Activated CD8-positive, alpha-beta memory T cell treated with anti-CD3 and anti-CD28 coated beads for 36 hours (primary cell): ENCODE results near the gene PLSCR5. TPM values are rescaled to one million over a fixed set of nuclear protein-coding genes. Genes with fewer than 3 reads are reported as not detected.

ENCODE experiments used
- CTCF ChIA-PET: fragments of 350-600 bp; sonication (Branson Sonifier 250); formaldehyde crosslinking; loops from one replicate; lab custom pipeline; 2021; ENCODE audit warnings: antibody characterized with exemption; lab: Charles Lee
- POLR2A ChIA-PET: fragments of 350-600 bp; sonication (Branson Sonifier 250); formaldehyde crosslinking; loops from one replicate; lab custom pipeline; 2021; ENCODE audit warnings: antibody characterized with exemption; lab: Charles Lee
- total RNA-seq, 2 experiments: library from RNA; stranded (reverse); gene quantifications; one replicate each; pipeline ENCODE4 v1.2.3, GENCODE V29; 2021

Gene PLSCR5
- total RNA-seq, 2 experiments from 2014 or later: not detected

DNA sequence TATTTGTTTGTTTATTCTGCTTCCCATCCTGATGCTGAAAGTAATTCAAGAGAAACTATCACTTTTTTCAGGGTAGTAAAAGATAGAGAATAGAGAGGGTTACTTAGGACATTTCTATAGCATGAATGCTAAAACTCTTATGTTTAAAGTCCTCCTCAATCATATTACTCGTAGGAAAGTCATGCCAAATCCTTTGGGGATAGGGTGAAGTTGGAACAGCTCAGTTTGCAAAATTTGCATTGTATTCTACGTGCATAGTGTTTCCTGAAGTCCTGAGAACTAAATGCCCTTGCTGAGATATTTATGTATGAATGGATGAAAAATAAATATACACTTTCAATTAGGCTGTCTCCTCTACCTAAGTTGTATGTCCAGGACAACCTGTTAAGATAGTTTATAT is 14.6 kb downstream of the PLSCR5 start:
- CTCF ChIA-PET: no interaction called here
- POLR2A ChIA-PET: no interaction called here

DNA sequence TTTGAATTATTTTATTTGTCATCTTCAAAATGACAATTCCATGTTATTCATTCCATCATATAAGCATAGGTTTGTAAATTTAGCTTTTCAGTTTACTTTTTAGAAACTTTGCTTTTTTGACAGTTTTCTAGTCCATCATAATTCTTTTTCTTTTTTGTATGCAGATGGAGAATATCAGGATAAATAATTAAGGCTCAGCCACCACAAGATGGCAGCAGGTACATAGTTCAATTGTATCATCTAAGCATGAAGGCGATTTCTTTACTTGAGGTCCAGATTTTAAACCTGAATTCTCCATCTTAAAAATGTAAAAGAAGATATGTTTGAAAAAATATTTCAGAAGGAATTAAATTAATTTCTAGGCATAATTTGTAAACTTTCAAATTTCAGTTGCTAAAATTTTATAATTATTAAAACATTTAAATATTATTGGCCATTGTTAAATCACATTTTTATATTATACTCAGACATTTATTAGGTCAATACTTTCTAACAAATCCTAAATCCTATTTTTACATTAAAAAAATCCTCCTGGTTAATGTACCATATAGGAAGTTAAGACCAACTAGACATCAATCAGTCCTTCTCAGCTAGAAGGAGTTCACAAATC is 15.1 kb downstream of the PLSCR5 start:
- ChIA-PET POLR2A (no interaction called here), CTCF (no interaction called here)

DNA sequence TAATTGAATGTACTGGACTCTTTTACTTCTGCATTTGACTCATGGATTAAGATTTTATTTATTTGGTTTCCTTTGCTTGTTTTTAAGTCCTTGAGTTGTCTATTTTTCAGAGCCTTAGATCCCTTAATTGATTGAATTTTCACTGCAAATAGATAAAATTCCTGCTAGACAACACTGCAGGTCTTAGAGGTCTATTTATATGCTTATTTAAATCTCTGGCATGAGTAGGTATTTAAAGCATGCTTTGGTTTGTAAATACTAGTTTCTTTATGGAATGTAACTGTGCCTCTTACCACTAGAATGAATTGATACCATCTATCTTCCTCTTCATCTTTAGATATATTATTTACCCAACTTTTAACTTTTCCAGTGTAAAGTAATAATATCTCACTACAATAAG is 20.0 kb downstream of the PLSCR5 start:
- POLR2A ChIA-PET: no interaction called here
- CTCF ChIA-PET: no interaction called here

DNA sequence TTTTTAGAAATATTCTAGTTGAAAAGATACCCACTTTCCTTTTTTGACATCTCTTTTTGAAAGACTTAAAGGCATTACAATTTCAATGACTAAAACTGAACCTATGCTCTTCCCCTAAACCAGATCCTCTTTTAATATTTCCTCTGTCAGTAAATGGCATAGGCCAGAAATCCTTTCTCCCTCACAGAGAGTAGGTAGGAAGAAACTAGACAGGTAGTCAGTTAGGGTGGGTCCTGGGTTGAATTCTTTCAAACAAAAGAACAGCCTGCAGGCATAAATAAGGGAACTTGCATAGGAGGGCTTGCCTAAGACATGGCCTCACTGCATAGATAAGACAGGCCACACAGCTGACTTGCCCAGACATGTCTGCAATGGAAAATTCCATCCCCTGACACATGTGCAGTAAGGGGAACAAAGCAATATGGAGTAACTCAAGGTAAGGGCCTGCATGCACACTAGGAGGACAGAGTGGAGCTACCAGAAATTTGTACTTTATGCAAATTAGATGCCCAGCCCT is 23.1 kb downstream of the PLSCR5 start:
- CTCF ChIA-PET: no interaction called here
- POLR2A ChIA-PET: no interaction called here

DNA sequence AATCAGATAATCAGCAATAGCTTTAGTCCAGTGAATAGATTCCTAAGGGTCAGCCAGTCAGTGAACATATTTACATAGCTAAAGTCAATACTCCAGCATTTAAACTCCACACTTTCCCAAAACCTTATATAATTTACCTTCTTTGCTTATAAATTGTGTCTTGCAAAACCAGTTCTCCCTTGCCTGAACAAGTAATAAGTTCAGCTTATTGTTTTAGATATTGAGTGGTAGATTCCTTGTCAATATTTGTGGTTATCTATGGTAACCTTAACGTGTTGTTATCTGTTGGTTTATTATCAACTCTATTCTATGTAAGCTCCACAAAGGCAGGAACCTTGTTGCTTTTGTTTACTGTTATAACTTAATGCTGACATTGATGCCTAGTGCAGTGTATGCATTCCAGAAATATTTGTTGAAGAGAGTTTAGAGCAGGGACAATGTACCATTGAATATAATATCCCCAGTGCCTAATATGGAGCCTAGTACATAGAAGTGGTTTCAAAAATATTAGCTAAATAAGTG is 24.0 kb downstream of the PLSCR5 start:
- ChIA-PET CTCF (no interaction called here), POLR2A (no interaction called here)

DNA sequence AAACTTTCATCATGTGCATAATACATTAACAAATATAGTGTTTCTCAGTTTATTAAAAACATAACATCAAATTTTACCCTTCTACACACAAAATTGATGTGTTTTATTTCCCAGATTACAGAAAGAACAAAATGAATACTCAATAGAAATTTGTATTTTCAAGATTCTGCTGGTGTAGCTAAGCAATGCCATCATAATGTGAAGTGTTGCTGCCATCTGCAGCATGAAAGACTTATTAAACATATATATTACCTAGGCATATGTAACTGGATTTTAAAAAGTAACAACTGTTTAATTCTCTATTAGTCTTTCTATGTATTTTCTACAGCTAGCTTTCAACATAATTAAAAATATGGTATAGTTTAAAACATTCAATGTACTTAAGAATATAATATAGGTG is 27.5 kb downstream of the PLSCR5 start:
- POLR2A ChIA-PET: no interaction called here
- CTCF ChIA-PET: interaction anchor here (0.6 kb wide), 1 partner anchor 365 kb away, joined by 3 read pairs; no protein-coding TSS in a partner anchor

DNA sequence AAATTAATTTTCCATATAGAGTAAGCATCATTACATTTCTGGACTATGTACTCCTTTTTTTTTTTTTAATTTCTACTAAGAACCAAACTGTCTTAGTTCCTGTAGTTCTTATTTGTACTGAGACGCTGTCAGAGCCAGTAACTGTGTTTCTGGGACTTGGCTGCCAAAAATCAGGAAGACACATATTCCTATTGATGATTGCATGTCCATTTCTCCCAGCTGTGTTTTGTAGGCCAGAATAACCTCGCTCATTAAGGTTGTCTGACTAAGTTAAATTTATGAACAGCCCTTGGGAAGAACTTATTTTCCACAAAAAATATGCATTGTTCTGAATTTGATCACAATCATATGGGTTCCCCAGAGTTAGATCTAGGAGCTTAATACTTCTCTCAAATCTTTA is 29.5 kb downstream of the PLSCR5 start:
- ChIA-PET CTCF (no interaction called here), POLR2A (no interaction called here)

DNA sequence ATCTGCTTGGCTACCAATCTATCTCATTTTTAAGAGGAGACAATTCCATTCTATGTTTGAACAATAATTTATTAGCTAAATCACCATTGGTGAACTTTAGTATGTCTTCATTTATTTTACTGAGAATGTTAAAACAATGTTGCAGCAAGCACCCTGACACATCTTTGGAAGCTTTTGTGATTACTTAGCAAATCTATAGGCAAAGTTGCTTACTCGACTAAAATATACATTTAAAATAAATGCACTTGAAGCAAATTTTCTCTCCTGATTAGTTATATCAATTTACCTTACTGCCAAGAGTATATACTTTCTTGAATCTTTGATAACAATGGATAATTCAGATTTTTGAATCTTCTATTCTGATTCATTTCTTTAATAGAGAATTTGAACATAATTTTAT is 31.0 kb downstream of the PLSCR5 start:
- CTCF ChIA-PET: no interaction called here
- POLR2A ChIA-PET: no interaction called here

DNA sequence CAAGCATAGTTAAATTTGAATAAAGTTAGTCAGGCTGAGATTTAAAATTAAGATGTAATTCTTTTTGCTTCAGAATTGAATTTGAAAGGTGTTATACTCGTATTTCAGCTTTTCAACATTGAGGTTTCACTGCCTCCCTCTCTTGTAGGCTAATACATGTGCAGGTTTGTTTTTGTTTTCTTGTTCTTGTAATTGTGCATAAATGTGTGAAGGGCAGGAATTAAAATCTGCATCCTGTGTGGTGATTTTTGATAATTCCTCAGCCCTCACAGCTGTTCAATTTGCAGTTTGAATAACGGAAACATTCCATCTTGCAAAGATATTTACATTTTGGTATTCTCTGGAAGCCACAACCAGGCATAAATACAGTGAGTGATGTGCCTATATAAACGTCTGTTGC is 35.8 kb downstream of the PLSCR5 start:
- POLR2A ChIA-PET: no interaction called here
- CTCF ChIA-PET: interaction anchor here (0.6 kb wide), 1 partner anchor 175 kb away, joined by 3 read pairs; no protein-coding TSS in a partner anchor

DNA sequence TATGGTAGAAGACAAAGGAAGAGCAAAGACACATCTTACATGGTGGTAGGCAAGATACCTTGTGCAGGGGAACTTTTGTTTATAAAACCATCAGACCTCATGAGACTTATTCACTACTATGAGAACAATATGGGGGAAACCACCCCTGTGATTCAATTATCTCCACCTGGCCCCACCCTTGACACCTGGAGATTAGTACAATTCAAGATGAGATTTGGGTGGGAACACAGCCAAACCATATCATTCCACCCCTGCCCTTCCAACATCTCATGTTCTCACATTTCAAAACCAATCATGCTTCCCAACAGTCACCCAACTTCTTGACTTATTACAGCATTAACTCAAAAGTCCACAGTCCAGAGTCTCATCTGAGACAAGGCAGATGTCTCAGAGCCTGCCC is 39.0 kb downstream of the PLSCR5 start:
- POLR2A ChIA-PET: no interaction called here
- CTCF ChIA-PET: no interaction called here

DNA sequence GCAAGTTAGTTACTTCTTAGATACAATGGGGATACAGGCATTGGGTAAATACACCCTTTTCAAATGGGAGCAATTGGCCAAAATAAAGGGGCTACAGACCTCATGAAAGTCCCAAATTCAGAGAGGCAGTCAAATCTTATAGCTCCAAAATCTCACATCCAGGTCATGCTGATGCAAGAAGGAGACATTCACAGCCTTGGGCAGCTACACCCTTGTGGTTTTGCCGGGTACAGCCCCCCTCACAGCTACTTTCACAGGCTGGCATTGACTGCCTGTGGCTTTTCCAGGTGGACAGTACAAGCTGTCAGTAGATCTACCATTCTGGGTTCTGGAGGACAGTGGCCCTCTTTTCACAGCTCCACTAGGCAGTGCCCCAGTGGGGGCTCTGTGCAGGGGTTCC is 43.3 kb downstream of the PLSCR5 start:
- ChIA-PET POLR2A (no interaction called here), CTCF (no interaction called here)

DNA sequence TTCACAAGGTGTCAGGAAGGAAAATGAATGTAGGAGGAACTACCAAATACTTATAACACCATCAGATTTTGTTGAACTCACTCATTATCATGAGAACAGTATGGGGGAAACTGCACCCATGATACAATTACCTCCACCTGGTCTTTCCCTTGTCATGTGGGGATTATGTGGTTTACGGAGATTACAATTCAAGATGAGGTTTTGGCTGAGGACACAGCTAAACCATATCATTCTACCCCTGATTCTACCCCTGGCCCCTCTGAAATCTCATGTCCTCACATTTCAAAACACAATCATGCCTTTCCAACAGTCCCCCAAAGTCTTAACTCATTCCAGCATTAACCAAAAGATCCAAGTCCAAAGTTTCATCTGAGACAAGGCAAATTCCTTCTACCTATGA is 43.7 kb downstream of the PLSCR5 start:
- ChIA-PET POLR2A (no interaction called here), CTCF (no interaction called here)

DNA sequence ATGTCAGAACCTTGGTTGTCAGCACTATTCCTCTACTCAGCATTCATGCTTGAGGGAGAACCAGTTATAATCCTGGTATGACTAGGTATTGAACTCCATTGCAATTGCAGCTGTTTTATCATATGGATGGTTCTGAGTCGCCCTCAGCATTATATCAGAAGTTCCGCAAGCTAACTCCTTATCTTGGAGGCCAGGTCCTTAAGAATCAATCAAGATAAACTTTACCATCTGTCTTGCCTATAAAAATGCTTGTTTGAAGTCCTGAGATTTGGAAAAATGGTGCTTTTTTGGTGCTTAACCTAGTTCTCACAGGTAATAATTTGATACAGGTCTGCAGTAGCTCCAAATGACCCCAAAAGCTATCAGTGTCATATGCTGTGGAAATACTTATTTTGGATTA is 44.5 kb downstream of the PLSCR5 start:
- ChIA-PET CTCF (no interaction called here), POLR2A (no interaction called here)

DNA sequence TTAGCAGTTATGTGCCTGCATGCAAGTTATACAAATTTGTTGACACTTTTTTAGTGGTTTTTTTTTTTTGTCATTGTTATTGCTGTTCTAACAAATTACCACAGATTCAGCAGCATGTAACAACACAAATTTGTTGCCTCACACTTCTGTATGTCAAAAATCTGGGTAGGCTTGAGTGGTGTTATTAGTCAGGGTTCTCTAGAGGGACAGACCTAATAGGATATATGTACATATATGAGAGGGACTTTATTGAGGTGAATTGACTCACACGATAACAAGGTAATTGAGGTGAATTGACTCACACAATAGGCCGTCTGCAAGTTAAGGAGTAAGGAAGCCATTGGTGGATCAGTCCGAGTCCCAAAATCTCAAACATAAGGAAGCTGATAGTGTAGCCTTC is 45.8 kb downstream of the PLSCR5 start:
- CTCF ChIA-PET: no interaction called here
- POLR2A ChIA-PET: no interaction called here

DNA sequence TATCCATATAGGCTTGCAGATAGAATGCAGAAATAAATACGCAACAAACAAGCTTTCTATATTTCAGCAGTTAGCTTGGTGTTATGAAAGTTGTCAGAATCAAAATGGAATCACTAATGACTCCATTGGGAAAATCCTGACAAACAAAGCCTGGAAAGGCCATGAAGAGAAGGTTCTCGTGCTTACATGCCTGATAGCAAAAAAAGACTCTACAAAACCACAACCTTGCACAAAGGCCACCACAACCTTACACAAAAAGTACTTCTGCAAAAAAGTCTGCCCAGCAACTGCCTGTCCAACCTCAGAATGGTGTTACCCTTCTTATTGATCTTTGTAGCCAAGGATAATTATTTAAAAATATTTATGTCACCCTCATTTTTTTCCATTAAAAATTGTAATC is 46.4 kb downstream of the PLSCR5 start:
- ChIA-PET POLR2A (no interaction called here), CTCF (no interaction called here)

DNA sequence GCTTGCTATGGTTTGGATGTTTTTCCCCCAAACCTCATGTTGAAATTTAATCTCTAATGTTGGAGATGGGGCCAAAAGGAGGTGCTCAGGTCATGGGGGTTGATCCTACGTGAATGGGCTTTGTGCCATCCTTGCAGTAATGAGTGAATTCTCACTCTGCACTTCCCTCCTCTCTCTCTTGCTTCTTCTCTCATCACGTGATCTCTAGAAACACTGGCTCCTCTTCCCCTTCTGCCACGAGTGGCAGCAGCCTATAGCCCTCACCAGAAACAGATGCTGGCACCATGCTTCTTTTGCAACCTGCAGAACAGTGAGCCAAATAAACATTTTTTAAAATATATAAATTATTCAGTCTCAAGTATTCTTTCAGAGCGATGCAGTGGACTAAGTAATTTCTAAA is 47.4 kb downstream of the PLSCR5 start:
- CTCF ChIA-PET: no interaction called here
- POLR2A ChIA-PET: no interaction called here

DNA sequence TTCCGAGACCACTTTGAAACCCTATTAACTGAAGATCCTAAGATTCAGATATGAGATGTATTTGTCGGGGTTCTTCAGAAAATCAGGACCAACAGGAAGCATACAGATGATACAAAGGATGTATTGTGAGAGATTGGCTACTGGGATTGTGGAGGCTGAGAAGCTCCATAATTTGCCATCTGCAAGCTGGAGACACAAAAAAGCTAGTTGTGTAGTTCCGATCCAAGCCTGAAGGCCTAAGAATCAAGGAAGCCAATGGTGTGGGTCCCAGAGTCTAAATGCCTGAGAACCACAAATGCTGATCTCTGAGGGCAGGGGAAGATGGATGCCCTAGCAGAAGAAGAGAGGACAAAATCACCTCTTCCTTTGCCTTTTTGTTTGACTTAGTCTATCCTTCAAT is 49.8 kb downstream of the PLSCR5 start:
- ChIA-PET CTCF (no interaction called here), POLR2A (no interaction called here)

DNA sequence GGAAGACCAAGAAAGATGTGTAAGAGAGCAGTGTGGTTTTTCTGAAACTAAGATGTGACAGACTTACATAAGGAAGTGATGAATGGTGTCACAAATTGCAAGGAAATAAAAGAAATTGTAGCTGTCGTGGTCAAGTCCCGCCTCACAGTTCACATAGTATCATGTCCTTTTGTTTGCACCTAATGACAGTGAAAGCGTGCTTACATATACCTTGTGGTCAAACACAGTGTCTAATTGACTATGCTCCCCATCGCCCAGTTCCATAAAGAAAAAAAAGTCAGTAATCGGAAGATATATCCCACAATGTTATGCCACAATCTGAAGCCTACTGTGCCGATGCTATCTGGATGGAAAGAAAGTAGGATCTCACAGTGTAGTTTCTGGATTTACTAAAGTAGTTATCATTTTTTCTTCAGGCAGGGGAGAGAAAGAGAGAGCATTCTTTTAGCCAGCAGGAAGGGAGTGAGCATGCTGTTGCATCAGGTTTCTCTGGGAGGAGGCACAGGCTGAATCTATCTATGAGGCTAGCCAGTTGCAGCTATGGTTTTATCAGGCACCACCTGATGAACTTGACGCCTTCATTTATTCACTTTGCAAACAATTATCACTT is 50.9 kb downstream of the PLSCR5 start:
- POLR2A ChIA-PET: no interaction called here
- CTCF ChIA-PET: interaction anchor here (1.3 kb wide), 1 partner anchor 11 kb away, joined by 3 read pairs; no protein-coding TSS in a partner anchor

DNA sequence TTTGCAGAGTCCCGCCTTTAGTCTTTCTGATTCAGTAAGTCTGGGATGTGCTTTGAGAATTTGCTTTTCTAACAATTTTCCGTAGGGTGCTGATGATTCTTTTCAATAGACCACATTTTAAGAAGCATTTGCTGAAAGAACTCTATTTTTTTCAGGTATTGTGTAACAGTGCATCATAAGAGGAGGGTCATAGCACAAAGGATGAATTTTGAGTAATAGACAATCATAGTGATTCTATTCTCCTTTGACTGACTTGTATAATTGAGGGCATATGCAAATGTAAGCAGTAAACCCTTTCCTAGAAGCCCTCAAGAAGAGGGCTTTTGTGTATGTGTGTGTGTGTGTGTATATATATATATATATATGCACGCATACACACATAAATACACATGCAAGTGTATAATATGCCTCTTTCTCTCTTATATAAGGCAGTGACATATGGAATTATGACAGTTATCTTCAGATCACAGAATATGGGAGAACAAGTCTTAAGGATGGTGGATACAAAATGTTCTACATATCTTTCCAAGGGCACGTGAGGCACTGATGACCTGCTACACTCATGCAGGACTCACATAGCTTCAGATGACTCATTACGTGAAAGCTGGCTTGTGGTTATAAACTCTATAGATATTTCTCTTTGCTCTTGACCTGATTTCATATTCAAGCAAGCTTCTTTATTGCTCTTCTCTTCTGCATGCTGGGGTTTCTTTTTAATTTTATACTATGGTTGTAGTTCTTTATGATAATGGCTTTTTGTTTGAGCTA is 54.2 kb downstream of the PLSCR5 start:
- CTCF ChIA-PET: no interaction called here
- POLR2A ChIA-PET: no interaction called here

DNA sequence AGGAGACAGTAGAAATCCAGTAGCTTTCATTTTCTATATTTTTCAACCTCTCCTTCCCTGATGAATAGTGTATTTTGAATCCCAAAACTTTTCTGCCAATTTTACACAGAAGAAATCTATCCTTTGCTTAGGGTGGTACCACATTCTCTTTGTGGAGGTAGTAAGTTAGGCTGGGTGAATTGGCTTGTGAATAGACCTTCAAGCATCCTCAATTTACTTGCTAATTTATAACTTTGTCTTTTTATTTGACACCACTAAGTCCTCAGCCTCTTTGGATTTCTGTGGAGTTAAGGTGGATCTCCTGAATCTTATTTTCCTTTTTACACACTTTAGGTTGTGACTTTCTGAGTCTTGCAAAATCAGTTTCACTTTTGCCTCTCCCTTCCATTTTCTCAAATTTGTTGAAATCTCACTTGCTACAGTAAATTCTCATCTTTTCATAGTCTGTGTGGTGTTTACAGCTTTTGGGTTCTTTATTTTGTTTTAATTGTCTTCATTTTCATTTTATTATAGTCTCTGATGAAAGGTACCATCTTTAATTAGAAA is 55.0 kb downstream of the PLSCR5 start:
- POLR2A ChIA-PET: no interaction called here
- CTCF ChIA-PET: no interaction called here
